Vagina (tissue), 2 donors: ENCODE data around the gene STAT6. TPM values are rescaled to one million over a fixed set of nuclear protein-coding genes. Genes with fewer than 3 reads are reported as not detected.

ENCODE experiments used
- DNase-seq, 2 donors: peaks; one replicate each; pipeline ENCODE4 v3.0.0-alpha.2; 2017; ENCODE audit errors: extremely low spot score in 2 of 2
- H3K27ac ChIP-seq: fragments of 200-600 bp; sonication (generic); one replicate; pipeline ENCODE4 v1.5.1; 2019
- H3K27me3 ChIP-seq: fragments of 200-600 bp; sonication (generic); one replicate; pipeline ENCODE4 v1.5.1; 2019
- H3K36me3 ChIP-seq, 2 donors: fragments of 200-600 bp; sonication (generic); one replicate each; pipeline ENCODE4 v1.5.1; 2017 to 2019
- H3K4me1 ChIP-seq: fragments of 200-600 bp; sonication (generic); one replicate; pipeline ENCODE4 v1.5.1; 2019
- H3K4me3 ChIP-seq, 2 donors: fragments of 200-600 bp; sonication (generic); 1 replicate in 1 of 2; 2 replicates in 1 of 2; pipeline ENCODE4 v1.5.1; 2016 to 2019
- H3K9me3 ChIP-seq: fragments of 200-600 bp; sonication (generic); one replicate; pipeline ENCODE4 v1.5.1; 2019
- POLR2A ChIP-seq, 2 donors: fragments of 450-650 bp; IDR thresholded peaks; one replicate each; pipeline ENCODE4 v1.6.1; 2017; ENCODE audit warnings: antibody characterized with exemption in 2 of 2, mild to moderate bottlenecking in 2 of 2, moderate library complexity in 2 of 2
- POLR2AphosphoS5 ChIP-seq, 2 donors: sonication (generic); formaldehyde crosslinking; IDR thresholded peaks; one replicate each; pipeline ENCODE4 v1.9.0; 2017; ENCODE audit warnings: antibody characterized with exemption in 2 of 2, mild to moderate bottlenecking in 2 of 2, low read depth in 1 of 2; ENCODE audit not compliant: insufficient read depth in 1 of 2
- intact Hi-C: fragments of 100-400 bp; cut with DNase I; formaldehyde crosslinking; loops from one replicate; pipeline ENCODE4 v1.15.1; 2023
- total RNA-seq: library from RNA; depleted of rRNA; stranded (reverse); fragments of >200 nt; gene quantifications from one replicate; pipeline ENCODE4 v1.2.3, GENCODE V29; 2016
- TF ChIP-seq, protein P1 (sequence below), 3 experiments: fragments of 450-650 bp in 2 of 3; fragments of 200-600 bp in 1 of 3; sonication (generic) in 1 of 3; IDR thresholded peaks; one replicate each; pipeline ENCODE4 v1.5.1; 2017 to 2019; ENCODE audit warnings: antibody characterized with exemption in 3 of 3, mild to moderate bottlenecking in 2 of 3, moderate library complexity in 2 of 3

Gene STAT6
- total RNA-seq, 1 donor from 2014 or later, result 146 TPM

DNA sequence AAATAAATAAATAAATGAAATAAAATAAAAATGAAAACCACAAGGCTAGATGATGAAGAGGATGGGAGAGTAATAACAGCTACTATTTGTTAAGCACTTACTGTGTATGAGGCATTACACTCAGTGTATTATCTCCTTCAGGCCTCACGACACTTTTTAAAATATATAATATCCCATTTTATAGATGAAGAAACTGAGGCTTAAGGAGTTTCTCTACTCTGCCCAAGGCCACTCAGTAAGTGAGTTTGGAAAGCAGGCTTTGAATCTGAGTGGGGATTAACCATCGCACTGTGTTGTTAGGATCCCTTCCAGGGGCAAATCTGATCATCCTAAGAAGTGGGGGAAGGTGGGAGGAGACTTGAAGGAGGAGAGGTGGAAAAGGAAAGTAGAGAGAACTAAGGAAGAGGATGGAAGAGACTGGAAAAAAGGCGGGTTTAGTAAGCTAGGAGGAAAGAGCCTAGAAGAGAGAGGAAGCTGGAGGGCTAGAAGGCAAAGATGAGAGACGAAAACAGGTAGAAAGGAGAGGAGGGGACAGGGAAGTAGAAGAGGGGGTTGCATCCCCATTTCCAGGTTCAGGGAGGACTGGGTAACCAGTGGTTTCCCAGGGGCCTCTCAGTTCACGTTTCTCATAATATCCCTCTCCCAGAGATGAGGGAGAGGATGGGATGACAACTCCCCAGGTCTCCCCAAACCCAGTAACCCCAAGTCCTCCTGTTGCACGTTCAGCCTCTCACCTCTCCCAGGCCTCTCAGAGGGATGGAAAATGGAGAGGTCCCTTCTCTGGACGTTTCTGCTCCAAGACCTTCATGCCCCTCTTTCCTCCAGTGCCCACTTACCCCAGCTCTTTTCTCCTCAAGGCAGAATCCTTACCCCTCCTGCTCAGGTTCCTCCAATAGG is 1.7 kb downstream of the STAT6 start:
- Histone ChIP-seq H3K27ac (peak overlapping the region; percentile 100), H3K9me3 (no peaks in the 10 kb centered on the region), H3K4me1 (peaks cover 41% of the 10 kb centered on the region), H3K27me3 (no peaks in the 10 kb centered on the region), H3K36me3 (peaks cover 2 to 38% of the 10 kb centered on the region in 2 donors), H3K4me3 (peak overlapping the region; percentile 61 to 90)
- TF ChIP-seq POLR2AphosphoS5 (IDR thresholded peaks at IDR 0.05; ENCODE audit: insufficient read depth in 1 of 2, low read depth in 1 of 2), result no peak
- TF ChIP-seq, protein P1, sequence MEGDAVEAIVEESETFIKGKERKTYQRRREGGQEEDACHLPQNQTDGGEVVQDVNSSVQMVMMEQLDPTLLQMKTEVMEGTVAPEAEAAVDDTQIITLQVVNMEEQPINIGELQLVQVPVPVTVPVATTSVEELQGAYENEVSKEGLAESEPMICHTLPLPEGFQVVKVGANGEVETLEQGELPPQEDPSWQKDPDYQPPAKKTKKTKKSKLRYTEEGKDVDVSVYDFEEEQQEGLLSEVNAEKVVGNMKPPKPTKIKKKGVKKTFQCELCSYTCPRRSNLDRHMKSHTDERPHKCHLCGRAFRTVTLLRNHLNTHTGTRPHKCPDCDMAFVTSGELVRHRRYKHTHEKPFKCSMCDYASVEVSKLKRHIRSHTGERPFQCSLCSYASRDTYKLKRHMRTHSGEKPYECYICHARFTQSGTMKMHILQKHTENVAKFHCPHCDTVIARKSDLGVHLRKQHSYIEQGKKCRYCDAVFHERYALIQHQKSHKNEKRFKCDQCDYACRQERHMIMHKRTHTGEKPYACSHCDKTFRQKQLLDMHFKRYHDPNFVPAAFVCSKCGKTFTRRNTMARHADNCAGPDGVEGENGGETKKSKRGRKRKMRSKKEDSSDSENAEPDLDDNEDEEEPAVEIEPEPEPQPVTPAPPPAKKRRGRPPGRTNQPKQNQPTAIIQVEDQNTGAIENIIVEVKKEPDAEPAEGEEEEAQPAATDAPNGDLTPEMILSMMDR (IDR thresholded peaks at IDR 0.05), result no peak
- DNase-seq, result peak in 1 of 2 donors; percentile 85
- intact Hi-C loops, result no loop called here

DNA sequence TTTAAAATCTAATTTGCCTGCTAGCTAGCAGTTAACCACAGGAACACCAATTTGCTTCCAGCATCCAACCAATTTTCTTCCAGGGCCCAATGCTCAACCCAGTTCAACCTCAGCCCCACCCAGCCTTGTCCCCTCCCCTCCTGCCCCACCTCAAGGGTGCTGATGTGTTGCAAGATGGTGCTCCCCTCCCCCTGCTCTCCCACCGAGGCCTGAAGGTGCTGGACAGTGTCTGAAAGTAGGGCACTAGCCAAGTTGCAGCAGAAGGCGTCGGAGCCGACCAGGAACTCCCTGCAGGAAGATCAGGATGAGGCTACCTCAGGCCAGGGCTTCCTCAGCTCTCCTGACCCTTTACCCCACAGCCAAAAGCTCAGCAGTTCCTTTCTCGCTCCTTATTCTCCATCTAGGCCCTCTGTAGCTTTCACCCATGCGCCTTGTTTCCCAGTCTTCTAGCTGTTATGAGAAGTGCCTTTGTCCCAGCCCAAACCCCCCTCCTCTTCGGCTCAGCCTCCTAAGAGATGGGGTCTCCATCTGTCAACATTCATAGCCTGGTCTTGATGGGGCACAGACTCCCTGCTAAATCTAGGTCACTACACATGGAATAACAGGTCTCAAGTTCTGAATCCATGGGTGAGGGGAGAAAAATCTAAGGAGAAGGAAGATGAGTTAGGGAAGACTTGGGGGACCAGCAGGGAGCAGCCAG is 3.6 kb downstream of the STAT6 start:
- no peak overlapping the region for H3K4me3 ChIP-seq
- peak in 1 of 2 donors; percentile 87 for DNase-seq
- intact Hi-C loops, result no loop called here
- peak overlapping the region; percentile 100 for H3K27ac ChIP-seq
- no peaks in the 10 kb centered on the region for H3K9me3 ChIP-seq
- TF ChIP-seq, protein P1 (IDR thresholded peaks at IDR 0.05), result no peak
- no peak for TF ChIP-seq POLR2A (IDR thresholded peaks at IDR 0.05)
- no peak for TF ChIP-seq POLR2AphosphoS5 (IDR thresholded peaks at IDR 0.05; ENCODE audit: insufficient read depth in 1 of 2, low read depth in 1 of 2)
- H3K36me3 ChIP-seq, result peaks cover 2 to 48% of the 10 kb centered on the region in 2 donors
- no peaks in the 10 kb centered on the region for H3K27me3 ChIP-seq
- H3K4me1 ChIP-seq, result peaks cover 36% of the 10 kb centered on the region

DNA sequence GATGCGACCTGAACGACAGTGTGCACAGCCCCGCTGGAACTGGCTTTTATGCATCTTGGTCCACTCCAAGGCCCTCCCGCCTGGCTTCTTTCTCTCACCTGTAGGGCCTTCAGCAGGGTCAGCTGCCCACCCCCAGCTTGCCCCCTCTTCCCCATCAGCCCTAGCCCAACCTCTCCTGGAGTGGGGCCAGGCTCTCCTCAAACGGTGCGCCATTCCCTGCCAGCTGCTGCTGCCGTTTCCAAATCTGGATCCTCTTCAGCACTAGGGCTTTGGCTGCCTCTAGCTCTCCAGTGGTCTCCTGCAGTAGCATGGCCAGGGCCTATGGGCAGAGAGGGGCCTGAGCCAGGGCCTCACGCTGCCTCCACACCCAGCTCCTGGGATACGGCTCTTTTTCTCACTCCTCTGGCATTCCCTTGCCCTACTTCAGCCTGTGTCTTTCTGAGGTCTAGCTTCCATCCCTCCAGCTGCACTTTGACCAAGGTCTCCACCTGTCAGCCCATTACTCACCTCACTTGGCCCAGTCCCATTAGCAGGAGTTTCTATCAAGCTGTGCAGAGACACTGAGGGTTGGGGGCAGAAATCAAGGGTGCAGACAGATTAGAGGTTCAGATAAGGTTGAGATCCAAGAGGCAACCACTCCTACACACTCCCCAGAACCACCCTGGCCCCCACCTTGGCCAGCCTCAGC is 5.0 kb downstream of the STAT6 start:
- intact Hi-C loops, result no loop called here
- Histone ChIP-seq H3K27me3 (no peaks in the 10 kb centered on the region), H3K27ac (no peak overlapping the region), H3K36me3 (peaks cover 2 to 53% of the 10 kb centered on the region in 2 donors), H3K4me1 (peaks cover 32% of the 10 kb centered on the region), H3K4me3 (no peak overlapping the region), H3K9me3 (no peaks in the 10 kb centered on the region)
- peak in 1 of 2 donors; percentile 78 for DNase-seq
- TF ChIP-seq, protein P1 (IDR thresholded peaks at IDR 0.05), result no peak
- TF ChIP-seq POLR2A (IDR thresholded peaks at IDR 0.05), result no peak
- no peak for TF ChIP-seq POLR2AphosphoS5 (IDR thresholded peaks at IDR 0.05; ENCODE audit: insufficient read depth in 1 of 2, low read depth in 1 of 2)

DNA sequence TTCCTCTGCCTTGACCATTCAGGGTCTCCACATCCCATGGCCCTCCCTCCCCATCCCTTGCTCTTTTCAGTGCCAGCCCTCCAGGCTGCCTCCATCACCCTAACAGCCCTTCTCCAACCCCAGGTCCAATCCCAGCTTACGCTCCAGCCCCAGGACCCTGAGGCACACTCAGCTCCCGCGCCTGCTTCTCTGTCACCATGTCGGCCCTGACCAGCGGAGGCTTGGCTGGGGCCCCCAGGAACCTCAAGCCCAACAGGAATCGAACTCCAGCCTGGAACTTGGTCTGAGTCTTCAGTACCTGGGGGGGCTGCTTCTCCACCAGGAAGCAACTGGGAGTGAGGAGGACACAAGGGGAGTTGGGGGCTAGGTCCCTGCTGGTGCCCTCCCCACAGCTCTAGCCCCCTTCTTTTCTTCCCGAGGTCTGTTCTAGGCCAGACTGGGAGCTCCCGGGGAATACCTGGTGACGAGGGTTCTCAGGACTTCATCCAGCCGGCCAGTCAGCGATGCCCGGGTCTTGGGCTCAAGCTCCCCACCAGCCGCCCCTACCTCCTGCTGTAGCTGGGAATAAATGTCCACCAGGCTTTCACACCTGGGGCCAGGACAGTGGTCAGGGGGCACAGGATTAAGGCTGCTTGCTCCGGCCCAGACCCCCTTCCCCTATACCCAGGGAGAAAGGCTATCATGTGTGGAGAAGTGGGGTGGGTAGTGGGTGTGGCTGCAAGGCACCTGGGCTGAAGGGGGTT is 6.0 kb downstream of the STAT6 start:
- intact Hi-C loops, result no loop called here
- Histone ChIP-seq H3K27ac (no peak overlapping the region), H3K36me3 (peaks cover 2 to 54% of the 10 kb centered on the region in 2 donors), H3K4me1 (peaks cover 32% of the 10 kb centered on the region), H3K4me3 (no peak overlapping the region), H3K9me3 (no peaks in the 10 kb centered on the region), H3K27me3 (no peaks in the 10 kb centered on the region)
- TF ChIP-seq, protein P1 (IDR thresholded peaks at IDR 0.05), result no peak
- TF ChIP-seq POLR2A (IDR thresholded peaks at IDR 0.05) (no peak), POLR2AphosphoS5 (IDR thresholded peaks at IDR 0.05; ENCODE audit: insufficient read depth in 1 of 2, low read depth in 1 of 2) (no peak)
- peak in 1 of 2 donors; percentile 82 for DNase-seq
